ENCODE measurements around the gene SMIM32.

DNA sequence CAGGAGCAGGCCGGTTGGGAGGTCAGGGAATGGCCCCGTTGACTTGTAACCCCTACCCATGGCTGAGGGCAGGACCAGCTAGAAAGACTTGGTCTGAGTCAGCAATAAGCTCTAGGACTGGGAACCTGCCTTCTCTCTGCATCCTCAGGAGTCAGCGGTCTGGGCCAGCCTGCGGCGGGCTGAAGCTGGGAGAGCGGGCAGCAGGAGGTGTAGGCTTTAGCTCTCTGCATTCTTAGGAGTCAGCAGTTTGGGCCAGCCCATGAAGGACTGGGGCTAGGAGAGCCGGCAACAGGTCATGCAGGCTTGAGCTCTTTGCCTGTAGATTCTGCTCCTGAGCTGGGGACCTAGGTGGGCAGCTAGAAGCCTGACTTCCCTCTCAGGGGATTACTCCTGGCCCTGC lies 6.4 kb upstream of the SMIM32 start:
- TF ChIP-seq, protein P1, sequence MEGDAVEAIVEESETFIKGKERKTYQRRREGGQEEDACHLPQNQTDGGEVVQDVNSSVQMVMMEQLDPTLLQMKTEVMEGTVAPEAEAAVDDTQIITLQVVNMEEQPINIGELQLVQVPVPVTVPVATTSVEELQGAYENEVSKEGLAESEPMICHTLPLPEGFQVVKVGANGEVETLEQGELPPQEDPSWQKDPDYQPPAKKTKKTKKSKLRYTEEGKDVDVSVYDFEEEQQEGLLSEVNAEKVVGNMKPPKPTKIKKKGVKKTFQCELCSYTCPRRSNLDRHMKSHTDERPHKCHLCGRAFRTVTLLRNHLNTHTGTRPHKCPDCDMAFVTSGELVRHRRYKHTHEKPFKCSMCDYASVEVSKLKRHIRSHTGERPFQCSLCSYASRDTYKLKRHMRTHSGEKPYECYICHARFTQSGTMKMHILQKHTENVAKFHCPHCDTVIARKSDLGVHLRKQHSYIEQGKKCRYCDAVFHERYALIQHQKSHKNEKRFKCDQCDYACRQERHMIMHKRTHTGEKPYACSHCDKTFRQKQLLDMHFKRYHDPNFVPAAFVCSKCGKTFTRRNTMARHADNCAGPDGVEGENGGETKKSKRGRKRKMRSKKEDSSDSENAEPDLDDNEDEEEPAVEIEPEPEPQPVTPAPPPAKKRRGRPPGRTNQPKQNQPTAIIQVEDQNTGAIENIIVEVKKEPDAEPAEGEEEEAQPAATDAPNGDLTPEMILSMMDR (IDR thresholded peaks at IDR 0.05): no peak
- no peak for TF ChIP-seq EZH2 (IDR thresholded peaks at IDR 0.05; ENCODE audit: borderline replicate concordance, insufficient read depth, low read depth, low read length, poor library complexity, severe bottlenecking)

Data from B cell (primary cell).